IPS-18a (cell line): ENCODE data around the gene ANP32B.

Experiments
- H3K27ac ChIP-seq: one replicate; pipeline ENCODE4 v1.5.1; 2013; ENCODE audit warnings: low read length
- H3K27me3 ChIP-seq: one replicate; pipeline ENCODE4 v1.6.1; 2013; ENCODE audit warnings: mild to moderate bottlenecking, low read length; ENCODE audit not compliant: control insufficient read depth, insufficient read depth
- H3K36me3 ChIP-seq: one replicate; pipeline ENCODE4 v1.6.1; 2013; ENCODE audit warnings: low read depth, low read length; ENCODE audit not compliant: control insufficient read depth
- H3K4me1 ChIP-seq: one replicate; pipeline ENCODE4 v1.6.1; 2013; ENCODE audit warnings: low read depth, low read length; ENCODE audit not compliant: control insufficient read depth
- H3K4me3 ChIP-seq: one replicate; pipeline ENCODE4 v1.5.1; 2013; ENCODE audit warnings: low read length
- H3K9ac ChIP-seq: one replicate; pipeline ENCODE4 v1.6.1; 2013; ENCODE audit warnings: mild to moderate bottlenecking, low read length, moderate library complexity
- H3K9me3 ChIP-seq: one replicate; pipeline ENCODE4 v1.6.1; 2013; ENCODE audit warnings: low read depth, low read length; ENCODE audit not compliant: control insufficient read depth

The ANP32B gene

GRCh38 chr9:98002808-98003207, 19.7 kb downstream of the ANP32B start:
- Histone ChIP-seq H3K36me3 (peaks cover 31% of the 10 kb centered on the region), H3K9me3 (no peaks in the 10 kb centered on the region), H3K9ac (no peak overlapping the region), H3K27me3 (no peaks in the 10 kb centered on the region), H3K27ac (no peak overlapping the region), H3K4me3 (no peak overlapping the region), H3K4me1 (no peaks in the 10 kb centered on the region)

DNA sequence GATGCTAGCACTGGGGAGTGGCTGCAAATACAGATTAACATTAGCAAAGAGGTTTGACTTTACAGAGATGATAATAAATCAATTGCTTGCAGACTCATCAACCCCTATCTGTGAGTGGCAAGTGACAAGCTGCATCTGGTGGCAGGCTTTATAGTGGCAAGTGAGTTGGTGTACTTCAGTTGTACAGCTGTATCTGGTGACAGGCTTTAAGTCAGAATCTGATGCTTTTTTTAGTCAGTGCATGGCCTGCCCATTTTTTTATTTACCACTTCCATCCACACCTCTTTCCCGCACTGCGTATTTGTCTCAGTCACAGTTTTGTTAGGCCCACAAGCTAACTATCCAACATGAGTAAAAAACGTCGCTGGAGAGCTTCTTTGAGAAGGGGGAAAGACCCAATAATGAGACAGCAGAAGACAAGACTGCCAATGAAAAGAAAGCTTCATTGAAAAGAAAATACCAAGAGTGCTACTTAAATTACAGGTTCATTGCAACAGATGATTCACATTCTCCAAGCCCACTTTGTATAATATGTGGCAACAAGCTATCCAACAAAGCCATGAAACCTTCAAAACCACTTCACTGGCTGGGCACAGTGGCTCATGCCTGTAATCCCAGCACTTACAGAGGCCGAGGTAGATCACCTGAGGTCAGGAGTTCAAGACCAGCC, 23.1 kb downstream of the ANP32B start:
- H3K36me3 ChIP-seq: peaks cover 23% of the 10 kb centered on the region
- H3K9ac ChIP-seq: no peak overlapping the region
- H3K27ac ChIP-seq: no peak overlapping the region
- H3K4me1 ChIP-seq: no peaks in the 10 kb centered on the region
- H3K27me3 ChIP-seq: no peaks in the 10 kb centered on the region
- H3K9me3 ChIP-seq: no peaks in the 10 kb centered on the region
- H3K4me3 ChIP-seq: no peak overlapping the region

GRCh38 chr9:98007251-98007928, 24.2 kb downstream of the ANP32B start:
- Histone ChIP-seq H3K36me3 (peaks cover 28% of the 10 kb centered on the region), H3K9ac (no peak overlapping the region), H3K27me3 (no peaks in the 10 kb centered on the region), H3K27ac (no peak overlapping the region), H3K9me3 (no peaks in the 10 kb centered on the region), H3K4me3 (no peak overlapping the region), H3K4me1 (no peaks in the 10 kb centered on the region)

GRCh38 chr9:98008764-98009163, 25.6 kb downstream of the ANP32B start:
- Histone ChIP-seq H3K27me3 (no peaks in the 10 kb centered on the region), H3K9ac (no peak overlapping the region), H3K4me3 (no peak overlapping the region), H3K27ac (no peak overlapping the region), H3K36me3 (peaks cover 39% of the 10 kb centered on the region), H3K9me3 (no peaks in the 10 kb centered on the region), H3K4me1 (no peaks in the 10 kb centered on the region)

DNA sequence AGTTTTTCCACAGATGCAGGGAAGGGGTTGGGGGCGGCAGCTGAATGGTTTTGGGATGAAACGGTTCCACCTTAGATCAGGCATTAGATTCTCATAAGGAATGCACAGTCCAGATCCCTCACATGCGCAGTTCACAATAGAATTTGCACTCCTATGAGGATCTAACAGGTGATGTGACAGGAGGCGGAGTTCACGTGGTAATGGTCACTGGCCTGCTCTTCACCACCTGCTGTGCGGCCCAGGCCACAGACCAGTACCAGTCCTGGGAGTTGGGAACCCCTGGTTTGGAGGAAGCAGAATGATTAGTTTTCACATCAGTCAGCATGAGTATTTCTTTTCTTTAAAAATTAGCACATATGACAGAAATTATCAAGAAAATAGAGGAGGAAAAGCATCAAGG, 26.3 kb downstream of the ANP32B start:
- Histone ChIP-seq H3K4me3 (no peak overlapping the region), H3K27me3 (no peaks in the 10 kb centered on the region), H3K9ac (no peak overlapping the region), H3K4me1 (no peaks in the 10 kb centered on the region), H3K36me3 (peaks cover 42% of the 10 kb centered on the region), H3K27ac (no peak overlapping the region), H3K9me3 (no peaks in the 10 kb centered on the region)

GRCh38 chr9:98009936-98010335, 26.8 kb downstream of the ANP32B start:
- Histone ChIP-seq H3K9ac (no peak overlapping the region), H3K36me3 (peaks cover 47% of the 10 kb centered on the region)

GRCh38 chr9:98010445-98010844, 27.3 kb downstream of the ANP32B start:
- Histone ChIP-seq H3K4me3 (no peak overlapping the region), H3K36me3 (peaks cover 52% of the 10 kb centered on the region), H3K4me1 (no peaks in the 10 kb centered on the region), H3K9me3 (no peaks in the 10 kb centered on the region), H3K9ac (no peak overlapping the region), H3K27me3 (no peaks in the 10 kb centered on the region), H3K27ac (no peak overlapping the region)

More at GRCh38 chr9:98009936-98010335, 26.8 kb downstream of the ANP32B start:
- H3K27me3 ChIP-seq: no peaks in the 10 kb centered on the region
- no peak overlapping the region for H3K4me3 ChIP-seq
- H3K27ac ChIP-seq: no peak overlapping the region
- no peaks in the 10 kb centered on the region for H3K9me3 ChIP-seq
- H3K4me1 ChIP-seq: no peaks in the 10 kb centered on the region

- Histone ChIP-seq H3K9ac (no peak overlapping the region), H3K27ac (no peak overlapping the region), H3K27me3 (no peaks in the 10 kb centered on the region), H3K4me3 (no peak overlapping the region), H3K4me1 (no peaks in the 10 kb centered on the region), H3K36me3 (peaks cover 53% of the 10 kb centered on the region), H3K9me3 (no peaks in the 10 kb centered on the region)
Measured at GRCh38 chr9:98011122-98011521, 28.0 kb downstream of the ANP32B start.

GRCh38 chr9:98016137-98016680, 33.1 kb downstream of the ANP32B start:
- Histone ChIP-seq H3K9me3 (no peaks in the 10 kb centered on the region), H3K36me3 (peaks cover 43% of the 10 kb centered on the region), H3K27me3 (no peaks in the 10 kb centered on the region), H3K9ac (no peak overlapping the region), H3K4me3 (no peak overlapping the region), H3K4me1 (no peaks in the 10 kb centered on the region), H3K27ac (no peak overlapping the region)

- H3K9ac ChIP-seq: no peak overlapping the region
- H3K27ac ChIP-seq: no peak overlapping the region
- H3K36me3 ChIP-seq: peaks cover 34% of the 10 kb centered on the region
- no peaks in the 10 kb centered on the region for H3K27me3 ChIP-seq
- no peaks in the 10 kb centered on the region for H3K4me1 ChIP-seq
- no peak overlapping the region for H3K4me3 ChIP-seq
- no peaks in the 10 kb centered on the region for H3K9me3 ChIP-seq
Measured at GRCh38 chr9:98017306-98017705, 34.2 kb downstream of the ANP32B start.

GRCh38 chr9:98018347-98018746, 35.2 kb downstream of the ANP32B start:
- H3K36me3 ChIP-seq: peaks cover 26% of the 10 kb centered on the region
- H3K4me3 ChIP-seq: no peak overlapping the region
- H3K9me3 ChIP-seq: no peaks in the 10 kb centered on the region
- H3K27me3 ChIP-seq: no peaks in the 10 kb centered on the region
- no peak overlapping the region for H3K9ac ChIP-seq
- H3K4me1 ChIP-seq: no peaks in the 10 kb centered on the region
- no peak overlapping the region for H3K27ac ChIP-seq

DNA sequence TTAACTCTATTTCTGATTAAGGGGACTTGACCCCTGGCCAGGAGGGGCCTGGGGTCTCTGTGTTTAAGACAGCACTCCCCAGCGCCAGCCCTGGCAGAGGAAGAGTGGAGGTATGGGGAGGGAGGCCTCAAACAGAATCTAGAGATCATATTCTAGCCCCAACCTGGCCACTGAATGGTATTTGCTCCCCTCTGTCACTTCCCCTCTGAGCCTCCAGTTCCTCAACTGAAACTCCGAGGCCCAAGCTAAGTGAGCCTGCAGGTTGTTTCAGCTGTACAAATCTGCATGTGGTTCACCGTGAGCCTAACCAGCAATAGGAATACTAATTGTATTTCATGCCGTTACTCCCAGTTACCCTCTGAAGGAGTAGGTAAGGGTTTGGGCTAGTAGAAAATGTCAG, 36.0 kb downstream of the ANP32B start:
- H3K27me3 ChIP-seq: no peaks in the 10 kb centered on the region
- no peaks in the 10 kb centered on the region for H3K9me3 ChIP-seq
- no peak overlapping the region for H3K27ac ChIP-seq
- H3K4me1 ChIP-seq: no peaks in the 10 kb centered on the region
- peaks cover 21% of the 10 kb centered on the region for H3K36me3 ChIP-seq
- no peak overlapping the region for H3K4me3 ChIP-seq
- no peak overlapping the region for H3K9ac ChIP-seq
